ENCODE measurements around the gene IRS1. TPM values are rescaled to one million over a fixed set of nuclear protein-coding genes. Genes with fewer than 3 reads are reported as not detected.

Gene IRS1
- polyA plus RNA-seq, 1 donor (not counting 4 experiments of a cell fraction or from before 2014, with no cell fraction given), result 11.2 TPM

GRCh38 chr2:226798422-226799210 is 1.0 kb downstream of the IRS1 start:
- no peak for TF ChIP-seq EZH2 (IDR thresholded peaks at IDR 0.05; ENCODE audit: low read length)
- TF ChIP-seq, protein P1, sequence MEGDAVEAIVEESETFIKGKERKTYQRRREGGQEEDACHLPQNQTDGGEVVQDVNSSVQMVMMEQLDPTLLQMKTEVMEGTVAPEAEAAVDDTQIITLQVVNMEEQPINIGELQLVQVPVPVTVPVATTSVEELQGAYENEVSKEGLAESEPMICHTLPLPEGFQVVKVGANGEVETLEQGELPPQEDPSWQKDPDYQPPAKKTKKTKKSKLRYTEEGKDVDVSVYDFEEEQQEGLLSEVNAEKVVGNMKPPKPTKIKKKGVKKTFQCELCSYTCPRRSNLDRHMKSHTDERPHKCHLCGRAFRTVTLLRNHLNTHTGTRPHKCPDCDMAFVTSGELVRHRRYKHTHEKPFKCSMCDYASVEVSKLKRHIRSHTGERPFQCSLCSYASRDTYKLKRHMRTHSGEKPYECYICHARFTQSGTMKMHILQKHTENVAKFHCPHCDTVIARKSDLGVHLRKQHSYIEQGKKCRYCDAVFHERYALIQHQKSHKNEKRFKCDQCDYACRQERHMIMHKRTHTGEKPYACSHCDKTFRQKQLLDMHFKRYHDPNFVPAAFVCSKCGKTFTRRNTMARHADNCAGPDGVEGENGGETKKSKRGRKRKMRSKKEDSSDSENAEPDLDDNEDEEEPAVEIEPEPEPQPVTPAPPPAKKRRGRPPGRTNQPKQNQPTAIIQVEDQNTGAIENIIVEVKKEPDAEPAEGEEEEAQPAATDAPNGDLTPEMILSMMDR (optimal IDR thresholded peaks at IDR 0.05 in 1 of 3, IDR thresholded peaks at IDR 0.05 in 1 of 3, conservative IDR thresholded peaks at IDR 0.05 in 1 of 3; ENCODE audit: extremely low read depth in 1 of 3, insufficient read depth in 2 of 3, low read length in 3 of 3), result peak in 1 of 3 experiments; percentile 56

GRCh38 chr2:226797989-226798421 is 1.6 kb downstream of the IRS1 start:
- peaks cover 63% of the 10 kb centered on the region for H3K79me2 ChIP-seq (ENCODE audit: control insufficient read depth, insufficient read depth, low read length)
- TF ChIP-seq, protein P1 (optimal IDR thresholded peaks at IDR 0.05 in 1 of 3, IDR thresholded peaks at IDR 0.05 in 1 of 3, conservative IDR thresholded peaks at IDR 0.05 in 1 of 3; ENCODE audit: extremely low read depth in 1 of 3, insufficient read depth in 2 of 3, low read length in 3 of 3), result no peak
- no peaks in the 10 kb centered on the region for H3K27me3 ChIP-seq (ENCODE audit: control insufficient read depth, extremely low read depth, insufficient read depth, low read length)
- no peak overlapping the region for H2AFZ ChIP-seq (ENCODE audit: control insufficient read depth, low read length)
- H3K9me1 ChIP-seq (ENCODE audit: control insufficient read depth, extremely low read depth, insufficient read depth, low read length), result no peaks in the 10 kb centered on the region
- H4K20me1 ChIP-seq (ENCODE audit: control insufficient read depth, extremely low read depth, insufficient read depth, low read length), result no peaks in the 10 kb centered on the region
- no peak for FAIRE-seq
- H3K4me1 ChIP-seq (ENCODE audit: control insufficient read depth, extremely low read depth, insufficient read depth, low read length), result peaks cover 39% of the 10 kb centered on the region
- peak overlapping the region; percentile 81 for H3K4me2 ChIP-seq (ENCODE audit: control insufficient read depth, extremely low read depth, insufficient read depth, low read depth, low read length)
- H3K9ac ChIP-seq (ENCODE audit: control insufficient read depth, extremely low read depth, insufficient read depth, low read length), result peak overlapping the region; percentile 88
- H3K36me3 ChIP-seq (ENCODE audit: control insufficient read depth in 2 of 2, extremely low read depth in 1 of 2, insufficient read depth in 2 of 2, low read length in 2 of 2), result peaks cover 15% of the 10 kb centered on the region in 2 experiments
- no peaks in the 10 kb centered on the region for H3K9me3 ChIP-seq (ENCODE audit: control insufficient read depth, low read depth, low read length)
- peak overlapping the region; percentile 77 for H3K27ac ChIP-seq (ENCODE audit: control insufficient read depth, insufficient read depth, low read length)
- dilution Hi-C loops (cut with MboI; ENCODE audit: extremely low pct_ligation_motif_present, low sequenced_read_pairs), result no loop called here
- no peak for DNase-seq (ENCODE audit: low read depth, low spot score)
- H3K4me3 ChIP-seq (ENCODE audit: control insufficient read depth in 2 of 3, extremely low read depth in 1 of 3, insufficient read depth in 2 of 3, low read depth in 1 of 3, low read length in 3 of 3), result peak overlapping the region; percentile 76 to 90 (median 86)

More at GRCh38 chr2:226798422-226799210, 1.0 kb downstream of the IRS1 start:
- Histone ChIP-seq H2AFZ (ENCODE audit: control insufficient read depth, low read length) (peak overlapping the region; percentile 26), H3K27ac (ENCODE audit: control insufficient read depth, insufficient read depth, low read length) (peak overlapping the region; percentile 77), H3K4me3 (ENCODE audit: control insufficient read depth in 2 of 3, extremely low read depth in 1 of 3, insufficient read depth in 2 of 3, low read depth in 1 of 3, low read length in 3 of 3) (peak overlapping the region; percentile 76 to 90 (median 86)), H3K9ac (ENCODE audit: control insufficient read depth, extremely low read depth, insufficient read depth, low read length) (peak overlapping the region; percentile 88), H3K36me3 (ENCODE audit: control insufficient read depth in 2 of 2, extremely low read depth in 1 of 2, insufficient read depth in 2 of 2, low read length in 2 of 2) (peaks cover 15% of the 10 kb centered on the region in 2 experiments), H3K79me2 (ENCODE audit: control insufficient read depth, insufficient read depth, low read length) (peaks cover 57% of the 10 kb centered on the region), H3K9me1 (ENCODE audit: control insufficient read depth, extremely low read depth, insufficient read depth, low read length) (no peaks in the 10 kb centered on the region), H3K4me1 (ENCODE audit: control insufficient read depth, extremely low read depth, insufficient read depth, low read length) (peaks cover 39% of the 10 kb centered on the region), H3K9me3 (ENCODE audit: control insufficient read depth, low read depth, low read length) (no peaks in the 10 kb centered on the region), H3K4me2 (ENCODE audit: control insufficient read depth, extremely low read depth, insufficient read depth, low read depth, low read length) (peak overlapping the region; percentile 81), H3K27me3 (ENCODE audit: control insufficient read depth, extremely low read depth, insufficient read depth, low read length) (no peaks in the 10 kb centered on the region), H4K20me1 (ENCODE audit: control insufficient read depth, extremely low read depth, insufficient read depth, low read length) (no peaks in the 10 kb centered on the region)
- dilution Hi-C loops (cut with MboI; ENCODE audit: extremely low pct_ligation_motif_present, low sequenced_read_pairs), result no loop called here
- FAIRE-seq, result no peak
- DNase-seq (ENCODE audit: low read depth, low spot score), result no peak

Data from keratinocyte (primary cell).